Measurements from ENCODE around the gene C11orf91.
"Not testable (repeated sequence)": the region's sequence is repeated elsewhere in the genome, so short reads cannot be mapped to it uniquely, and the experiment has no call there.

C11orf91 gene

GRCh38 chr11:33685082-33685481 lies 15.5 kb downstream of the C11orf91 start:
- H3K9ac ChIP-seq (ENCODE audit: low read length): no peak overlapping the region
- H3K9me3 ChIP-seq (ENCODE audit: control insufficient read depth, insufficient read depth, low read depth, low read length): no peaks in the 10 kb centered on the region
- H3K27me3 ChIP-seq (ENCODE audit: control insufficient read depth, insufficient read depth, low read length): no peaks in the 10 kb centered on the region
- H3K4me1 ChIP-seq (ENCODE audit: control insufficient read depth, insufficient read depth, low read length): peaks cover 21% of the 10 kb centered on the region
- H3K27ac ChIP-seq (ENCODE audit: low read depth, low read length): no peak overlapping the region
- no peaks in the 10 kb centered on the region for H3K36me3 ChIP-seq (ENCODE audit: control insufficient read depth, insufficient read depth, low read length)
- H3K4me3 ChIP-seq (ENCODE audit: low read depth, low read length): no peak overlapping the region

- no peaks in the 10 kb centered on the region for H3K36me3 ChIP-seq (ENCODE audit: control insufficient read depth, insufficient read depth, low read length)
- H3K27me3 ChIP-seq (ENCODE audit: control insufficient read depth, insufficient read depth, low read length): no peaks in the 10 kb centered on the region
- peaks cover 21% of the 10 kb centered on the region for H3K4me1 ChIP-seq (ENCODE audit: control insufficient read depth, insufficient read depth, low read length)
- H3K27ac ChIP-seq (ENCODE audit: low read depth, low read length): no peak overlapping the region
- no peak overlapping the region for H3K4me3 ChIP-seq (ENCODE audit: low read depth, low read length)
- no peak overlapping the region for H3K9ac ChIP-seq (ENCODE audit: low read length)
- H3K9me3 ChIP-seq (ENCODE audit: control insufficient read depth, insufficient read depth, low read depth, low read length): no peaks in the 10 kb centered on the region
Observed at GRCh38 chr11:33684003-33684706, 16.5 kb downstream of the C11orf91 start.

- H3K27me3 ChIP-seq (ENCODE audit: control insufficient read depth, insufficient read depth, low read length): no peaks in the 10 kb centered on the region
- peaks cover 21% of the 10 kb centered on the region for H3K4me1 ChIP-seq (ENCODE audit: control insufficient read depth, insufficient read depth, low read length)
- H3K9ac ChIP-seq (ENCODE audit: low read length): no peak overlapping the region
- no peaks in the 10 kb centered on the region; the same call in 1 of the 2 replicates for H3K9me3 ChIP-seq (ENCODE audit: control insufficient read depth, insufficient read depth, low read depth, low read length)
- H3K4me3 ChIP-seq (ENCODE audit: low read depth, low read length): no peak overlapping the region
- no peak overlapping the region for H3K27ac ChIP-seq (ENCODE audit: low read depth, low read length)
- H3K36me3 ChIP-seq (ENCODE audit: control insufficient read depth, insufficient read depth, low read length): no peaks in the 10 kb centered on the region
Observed at GRCh38 chr11:33682446-33682845, 18.2 kb downstream of the C11orf91 start.

- Histone ChIP-seq H3K27ac (ENCODE audit: low read depth, low read length) (no peak overlapping the region), H3K9me3 (ENCODE audit: control insufficient read depth, insufficient read depth, low read depth, low read length) (no peaks in the 10 kb centered on the region; the same call in 1 of the 2 replicates), H3K36me3 (ENCODE audit: control insufficient read depth, insufficient read depth, low read length) (no peaks in the 10 kb centered on the region), H3K4me1 (ENCODE audit: control insufficient read depth, insufficient read depth, low read length) (peaks cover 21% of the 10 kb centered on the region), H3K27me3 (ENCODE audit: control insufficient read depth, insufficient read depth, low read length) (no peaks in the 10 kb centered on the region), H3K4me3 (ENCODE audit: low read depth, low read length) (no peak overlapping the region), H3K9ac (ENCODE audit: low read length) (no peak overlapping the region)
Observed at GRCh38 chr11:33682019-33682418, 18.6 kb downstream of the C11orf91 start.

- not testable (repeated sequence) for H3K27me3 ChIP-seq (ENCODE audit: control insufficient read depth, insufficient read depth, low read length); H3K9me3 ChIP-seq (ENCODE audit: control insufficient read depth, insufficient read depth, low read depth, low read length); H3K36me3 ChIP-seq (ENCODE audit: control insufficient read depth, insufficient read depth, low read length); H3K4me3 ChIP-seq (ENCODE audit: low read depth, low read length); H3K9ac ChIP-seq (ENCODE audit: low read length); H3K27ac ChIP-seq (ENCODE audit: low read depth, low read length)
- peaks cover 13% of the 10 kb centered on the region for H3K4me1 ChIP-seq (ENCODE audit: control insufficient read depth, insufficient read depth, low read length)
Observed at GRCh38 chr11:33678616-33679015, 22.0 kb downstream of the C11orf91 start.

GRCh38 chr11:33674035-33674814 lies 26.4 kb downstream of the C11orf91 start:
- Histone ChIP-seq H3K27ac (ENCODE audit: low read depth, low read length) (no peak overlapping the region), H3K4me1 (ENCODE audit: control insufficient read depth, insufficient read depth, low read length) (peaks cover 8% of the 10 kb centered on the region), H3K9ac (ENCODE audit: low read length) (no peak overlapping the region), H3K27me3 (ENCODE audit: control insufficient read depth, insufficient read depth, low read length) (no peaks in the 10 kb centered on the region), H3K9me3 (ENCODE audit: control insufficient read depth, insufficient read depth, low read depth, low read length) (no peaks in the 10 kb centered on the region; the same call in 1 of the 2 replicates), H3K4me3 (ENCODE audit: low read depth, low read length) (no peak overlapping the region), H3K36me3 (ENCODE audit: control insufficient read depth, insufficient read depth, low read length) (no peaks in the 10 kb centered on the region)

GRCh38 chr11:33672273-33672672 lies 28.4 kb downstream of the C11orf91 start:
- no peak overlapping the region for H3K27ac ChIP-seq (ENCODE audit: low read depth, low read length)
- H3K9me3 ChIP-seq (ENCODE audit: control insufficient read depth, insufficient read depth, low read depth, low read length): no peaks in the 10 kb centered on the region
- peaks cover 24% of the 10 kb centered on the region for H3K4me1 ChIP-seq (ENCODE audit: control insufficient read depth, insufficient read depth, low read length)
- no peaks in the 10 kb centered on the region for H3K27me3 ChIP-seq (ENCODE audit: control insufficient read depth, insufficient read depth, low read length)
- no peak overlapping the region for H3K9ac ChIP-seq (ENCODE audit: low read length)
- no peaks in the 10 kb centered on the region for H3K36me3 ChIP-seq (ENCODE audit: control insufficient read depth, insufficient read depth, low read length)
- H3K4me3 ChIP-seq (ENCODE audit: low read depth, low read length): no peak overlapping the region

GRCh38 chr11:33670250-33671011 lies 30.2 kb downstream of the C11orf91 start:
- Histone ChIP-seq H3K4me3 (ENCODE audit: low read depth, low read length) (no peak overlapping the region), H3K27ac (ENCODE audit: low read depth, low read length) (no peak overlapping the region)

GRCh38 chr11:33669598-33670249 lies 30.9 kb downstream of the C11orf91 start:
- Histone ChIP-seq H3K9ac (ENCODE audit: low read length) (no peak overlapping the region), H3K27ac (ENCODE audit: low read depth, low read length) (no peak overlapping the region)

More at GRCh38 chr11:33670250-33671011, 30.2 kb downstream of the C11orf91 start:
- no peaks in the 10 kb centered on the region for H3K36me3 ChIP-seq (ENCODE audit: control insufficient read depth, insufficient read depth, low read length)
- H3K27me3 ChIP-seq (ENCODE audit: control insufficient read depth, insufficient read depth, low read length): no peaks in the 10 kb centered on the region
- no peaks in the 10 kb centered on the region; the same call in 1 of the 2 replicates for H3K9me3 ChIP-seq (ENCODE audit: control insufficient read depth, insufficient read depth, low read depth, low read length)
- H3K9ac ChIP-seq (ENCODE audit: low read length): no peak overlapping the region
- peaks cover 24% of the 10 kb centered on the region for H3K4me1 ChIP-seq (ENCODE audit: control insufficient read depth, insufficient read depth, low read length)

GRCh38 chr11:33668951-33669596 lies 31.6 kb downstream of the C11orf91 start:
- Histone ChIP-seq H3K36me3 (ENCODE audit: control insufficient read depth, insufficient read depth, low read length) (no peaks in the 10 kb centered on the region), H3K27ac (ENCODE audit: low read depth, low read length) (peak overlapping the region; percentile 49; the same call in 1 of the 2 replicates), H3K9me3 (ENCODE audit: control insufficient read depth, insufficient read depth, low read depth, low read length) (no peaks in the 10 kb centered on the region; the same call in 1 of the 2 replicates), H3K4me3 (ENCODE audit: low read depth, low read length) (no peak overlapping the region), H3K9ac (ENCODE audit: low read length) (no peak overlapping the region), H3K4me1 (ENCODE audit: control insufficient read depth, insufficient read depth, low read length) (peaks cover 24% of the 10 kb centered on the region), H3K27me3 (ENCODE audit: control insufficient read depth, insufficient read depth, low read length) (no peaks in the 10 kb centered on the region)

More at GRCh38 chr11:33669598-33670249, 30.9 kb downstream of the C11orf91 start:
- Histone ChIP-seq H3K27me3 (ENCODE audit: control insufficient read depth, insufficient read depth, low read length) (no peaks in the 10 kb centered on the region), H3K4me1 (ENCODE audit: control insufficient read depth, insufficient read depth, low read length) (peaks cover 24% of the 10 kb centered on the region), H3K36me3 (ENCODE audit: control insufficient read depth, insufficient read depth, low read length) (no peaks in the 10 kb centered on the region), H3K4me3 (ENCODE audit: low read depth, low read length) (no peak overlapping the region), H3K9me3 (ENCODE audit: control insufficient read depth, insufficient read depth, low read depth, low read length) (no peaks in the 10 kb centered on the region; the same call in 1 of the 2 replicates)

Data from HUES6 (cell line).